NCI-H82 treated with DMSO at 0.1 percent for 48 hours (cell line): ENCODE results near the gene BSCL2.
"Not testable (repeated sequence)": the region's sequence is repeated elsewhere in the genome, so short reads cannot be mapped to it uniquely, and the experiment has no call there.

Experiments used
- DNase-seq: peaks from one replicate; lab custom pipeline; 2025; ENCODE audit not compliant: unreplicated experiment; lab: John Stamatoyannopoulos, UW

Gene BSCL2

DNA sequence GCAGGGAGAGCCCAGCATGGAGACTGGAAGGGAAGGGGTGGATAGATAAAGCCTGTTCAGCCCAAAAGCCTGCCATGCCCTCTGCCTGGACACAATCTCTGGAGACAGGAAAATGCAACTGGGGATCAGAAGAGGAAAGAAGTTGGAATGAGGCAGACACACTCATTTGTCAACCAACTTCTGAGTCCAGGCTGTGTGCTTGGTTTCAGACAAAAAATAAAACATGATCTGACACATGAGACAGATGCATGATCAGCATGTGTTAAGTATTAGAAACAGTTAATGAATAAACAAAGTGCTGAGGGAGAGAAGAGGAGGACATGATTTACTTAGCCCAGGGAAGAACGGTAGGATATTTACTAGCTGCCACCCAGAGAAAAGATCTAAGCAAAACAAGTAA lies 18.7 kb downstream of the BSCL2 start:
- DNase-seq, result no peak

DNA sequence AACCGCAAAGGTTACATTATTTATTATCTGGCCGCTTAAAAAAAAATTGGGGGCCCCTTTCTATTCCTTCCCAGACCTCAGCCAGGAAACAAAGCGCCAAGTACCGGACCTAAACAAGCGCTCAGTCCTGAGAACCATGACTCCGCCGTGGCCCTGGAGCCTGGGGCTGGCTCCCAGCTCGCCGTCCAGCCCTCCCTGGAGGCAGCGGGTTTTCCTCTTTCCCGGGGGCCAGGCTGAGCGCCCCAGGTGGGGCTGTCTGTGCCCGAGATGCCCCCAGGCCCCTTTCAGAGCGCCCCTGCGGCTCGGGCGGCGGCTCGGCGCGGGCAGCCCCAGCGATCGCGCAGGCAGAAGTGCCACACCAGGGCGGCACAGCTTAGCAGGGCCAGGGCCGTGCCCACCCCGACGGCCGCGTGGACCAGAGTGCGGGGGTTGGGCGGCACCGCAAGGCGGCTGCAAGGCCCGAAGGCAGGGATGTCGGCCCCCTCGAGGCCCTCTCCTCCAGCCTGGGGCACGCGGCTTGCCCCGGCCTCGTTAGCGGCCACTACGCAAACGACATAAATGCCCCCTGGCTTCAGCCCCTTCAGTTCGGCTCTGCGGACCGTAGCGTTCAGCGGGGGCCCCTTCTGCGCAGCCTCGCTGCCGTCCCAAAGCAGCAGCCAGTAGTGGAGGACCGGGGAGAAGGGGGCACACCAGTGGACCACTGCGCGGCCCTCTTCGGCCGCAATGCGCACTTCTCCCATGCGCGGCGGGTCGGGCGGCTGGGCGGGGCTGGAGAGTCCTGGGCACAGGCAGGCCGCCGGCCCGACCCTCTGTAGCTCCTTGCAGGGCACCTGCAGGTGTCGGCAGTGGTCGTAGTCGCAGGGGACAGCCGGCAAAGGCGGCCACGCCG lies 19.5 kb downstream of the BSCL2 start:
- no peak for DNase-seq

DNA sequence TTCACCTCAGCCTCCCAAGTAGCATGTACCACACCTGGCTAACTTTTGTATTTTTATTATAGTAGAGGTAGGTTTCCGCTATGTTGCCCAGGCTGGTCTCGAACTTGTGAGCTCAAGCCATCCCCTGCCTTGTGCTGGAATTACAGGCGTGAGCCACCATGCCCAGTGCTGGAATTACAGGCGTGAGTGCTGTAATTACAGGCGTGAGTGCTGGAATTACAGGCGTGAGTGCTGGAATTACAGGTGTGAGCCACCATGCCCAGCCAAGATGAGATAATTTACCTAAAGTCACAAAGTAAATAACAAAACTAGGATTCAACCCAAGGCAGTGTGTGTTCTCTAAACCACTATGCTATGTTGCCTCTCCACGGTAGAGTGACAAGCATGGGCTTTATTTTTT lies 24.7 kb downstream of the BSCL2 start:
- no peak for DNase-seq

DNA sequence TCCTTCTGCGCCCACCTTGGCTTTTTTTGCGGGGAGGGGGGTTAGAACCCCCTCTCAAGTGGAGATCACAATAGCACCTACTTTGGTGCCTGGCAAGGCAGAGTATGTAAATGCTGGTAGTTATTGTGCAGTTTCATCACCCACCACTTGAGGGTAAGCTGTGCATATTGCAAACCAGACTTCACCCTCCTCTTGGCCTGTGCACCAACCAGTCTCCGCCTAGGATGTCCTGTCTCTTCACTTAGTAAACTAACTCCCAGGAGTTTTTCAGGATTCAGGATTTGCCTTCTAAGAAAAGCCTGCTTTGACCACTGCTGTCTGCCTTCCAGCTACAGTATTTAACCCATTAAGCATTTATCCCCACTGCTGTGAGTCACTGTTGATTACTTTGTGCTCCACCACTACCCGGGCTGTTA lies 26.4 kb downstream of the BSCL2 start:
- DNase-seq, result peak; percentile 24

DNA sequence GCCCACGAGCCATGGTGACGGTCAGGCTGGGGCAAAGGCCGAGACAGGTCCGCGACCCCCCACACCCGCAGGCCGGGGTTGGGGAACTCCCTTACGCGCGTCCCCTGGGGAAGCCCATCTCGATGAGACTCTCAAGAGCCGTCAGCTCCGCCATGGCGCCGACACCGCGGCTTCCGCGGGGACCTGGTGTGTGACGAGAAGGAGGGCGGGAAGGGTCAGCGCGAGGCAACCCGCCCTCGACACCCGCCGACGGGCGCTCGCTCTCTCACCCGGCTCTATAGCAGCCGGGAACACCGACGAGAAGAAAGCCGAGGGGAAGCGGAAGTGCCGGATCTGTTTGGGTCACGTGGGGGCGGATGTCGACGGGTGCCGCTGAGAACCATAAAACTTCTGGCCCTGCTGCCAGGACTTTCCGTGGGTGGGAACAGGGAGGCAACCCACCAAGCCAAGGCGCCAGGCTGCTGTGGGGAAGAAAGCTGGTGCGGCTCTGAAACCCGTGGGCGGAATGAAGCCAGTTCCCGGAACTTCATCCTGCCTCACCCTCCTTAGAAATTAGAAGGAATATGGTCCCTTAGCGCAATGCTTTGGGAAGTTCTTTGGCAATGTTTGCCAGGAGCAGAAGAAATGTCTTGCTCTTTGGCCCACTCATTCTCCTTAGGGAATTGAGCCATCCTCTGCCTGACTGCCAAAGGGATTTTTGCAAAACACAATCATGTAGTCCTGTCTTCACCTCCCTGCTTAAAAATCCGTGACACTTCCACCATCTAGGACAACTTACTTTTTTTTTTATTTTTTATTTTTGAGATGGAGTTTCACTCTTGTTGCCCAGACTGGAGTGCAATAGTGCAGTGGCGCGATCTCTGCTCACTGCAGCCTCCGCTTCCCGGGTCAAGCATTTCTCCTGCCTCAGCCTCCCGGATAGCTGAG lies 28.2 kb downstream of the BSCL2 start, which contains the start of gene UBXN1:
Gene UBXN1 (minus strand): TSS at position 304 of the 927 bp plus-strand sequence. CDS start 150 bp downstream, at position 154.
- DNase-seq, result peak; percentile 49

DNA sequence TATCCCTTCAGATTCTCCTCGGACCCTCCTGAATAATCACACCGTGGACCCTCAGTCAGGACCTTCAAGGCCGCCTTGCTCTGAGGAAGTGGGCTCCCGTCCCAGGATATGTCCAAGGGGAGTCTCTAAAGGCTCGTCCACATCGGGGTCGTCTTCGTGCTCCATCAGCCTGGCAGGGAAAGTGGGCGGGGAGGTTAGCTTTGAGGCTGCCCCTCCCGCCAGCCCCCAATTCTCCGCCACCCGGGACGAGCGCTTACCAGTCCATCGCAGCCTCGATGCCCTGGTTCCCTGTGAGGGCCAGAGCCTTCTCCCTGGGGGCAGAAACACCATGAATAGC lies 28.8 kb downstream of the BSCL2 start:
- DNase-seq, result no peak

DNA sequence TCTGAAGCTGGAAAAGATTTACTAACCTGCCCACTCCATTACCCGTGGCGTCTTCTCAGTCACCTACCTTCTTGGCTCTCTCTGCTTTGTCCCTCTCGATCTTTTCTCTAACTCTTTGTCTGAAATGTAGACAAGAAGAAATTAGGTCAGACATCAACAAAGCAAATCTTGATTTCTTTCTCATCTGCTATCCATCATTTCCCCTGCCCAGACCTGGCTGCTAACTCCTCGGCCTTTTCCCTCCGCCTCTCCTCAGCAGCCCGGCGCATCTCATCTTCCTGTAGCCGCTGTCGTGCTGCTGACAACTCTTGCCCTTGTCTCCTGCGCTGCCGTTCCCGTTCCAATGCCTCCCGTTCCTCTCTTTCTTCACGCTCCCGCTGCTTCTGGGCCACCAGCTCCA lies 29.5 kb downstream of the BSCL2 start:
- DNase-seq, result no peak

DNA sequence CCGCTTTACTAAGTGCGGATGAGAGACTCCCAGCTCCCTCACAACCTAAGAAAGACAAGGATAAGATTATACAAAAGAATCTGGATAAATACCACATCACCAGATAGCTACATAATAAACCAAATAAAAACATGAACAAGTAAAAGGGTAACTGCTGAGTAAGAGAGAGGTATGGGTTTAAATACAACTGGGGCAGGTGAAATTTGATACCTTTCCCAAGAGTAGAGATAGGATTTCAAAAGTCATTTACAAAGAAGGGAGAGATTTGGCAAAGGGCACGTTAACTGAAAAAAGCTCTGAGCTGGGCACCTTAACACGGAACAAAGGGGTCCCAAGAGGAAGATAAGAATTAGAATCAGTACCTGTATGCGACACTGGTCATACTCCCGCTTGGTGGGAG lies 30.1 kb downstream of the BSCL2 start:
- no peak for DNase-seq

DNA sequence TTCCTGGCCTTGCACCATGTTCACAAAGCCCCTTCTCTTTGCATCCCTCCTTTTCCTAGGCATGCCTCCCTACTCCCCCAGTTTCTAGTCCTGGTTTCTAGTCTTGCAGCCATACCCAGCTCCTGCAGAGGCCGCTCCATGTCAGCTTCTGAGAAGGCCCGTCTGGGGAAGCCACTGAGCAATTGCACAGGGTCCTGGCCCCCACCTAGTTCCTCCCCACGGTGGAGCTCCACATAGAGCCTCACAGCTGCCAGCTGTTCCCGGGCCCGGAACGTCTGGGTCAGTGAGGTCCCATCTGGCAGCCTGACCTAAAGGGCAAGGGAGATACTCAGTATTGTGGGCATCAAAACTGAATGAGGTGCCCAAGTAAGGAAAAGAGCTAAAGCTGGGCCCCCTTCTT lies 30.5 kb downstream of the BSCL2 start:
- DNase-seq, result no peak

DNA sequence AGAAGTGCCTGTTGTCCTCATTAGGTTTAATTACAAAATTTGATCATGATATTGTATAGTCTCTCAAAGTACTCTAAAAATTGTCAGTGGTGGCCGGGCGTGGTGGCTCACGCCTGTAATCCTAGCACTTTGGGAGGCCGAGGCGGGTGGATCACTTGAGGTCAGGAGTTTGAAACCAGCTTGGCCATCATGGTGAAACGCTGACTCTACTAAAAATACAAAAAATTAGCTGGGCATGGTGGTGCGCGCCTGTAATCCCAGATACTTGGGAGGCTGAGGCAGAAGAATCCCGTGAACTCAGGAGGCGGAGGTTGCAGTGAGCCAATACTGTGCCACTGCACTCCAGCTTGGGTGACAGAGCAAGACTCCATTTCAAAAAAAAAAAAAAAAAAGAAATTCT lies 31.8 kb downstream of the BSCL2 start:
- DNase-seq, result not testable (repeated sequence)

DNA sequence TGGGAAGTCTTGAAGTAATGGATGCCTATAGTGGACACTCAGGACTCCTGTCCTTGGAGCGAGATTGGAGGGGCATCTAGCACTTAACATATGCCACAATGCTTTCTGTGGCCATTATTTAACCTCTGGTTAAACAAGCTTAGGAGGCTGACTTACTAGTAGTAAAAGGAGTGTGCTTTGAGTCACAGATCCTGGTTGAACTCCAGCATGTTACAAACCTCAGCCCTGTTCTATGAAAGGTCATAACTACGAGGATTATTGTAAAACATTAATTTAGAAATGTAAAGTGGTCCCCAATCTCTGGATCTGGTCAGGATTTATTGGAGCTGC lies 34.1 kb downstream of the BSCL2 start:
- no peak for DNase-seq

DNA sequence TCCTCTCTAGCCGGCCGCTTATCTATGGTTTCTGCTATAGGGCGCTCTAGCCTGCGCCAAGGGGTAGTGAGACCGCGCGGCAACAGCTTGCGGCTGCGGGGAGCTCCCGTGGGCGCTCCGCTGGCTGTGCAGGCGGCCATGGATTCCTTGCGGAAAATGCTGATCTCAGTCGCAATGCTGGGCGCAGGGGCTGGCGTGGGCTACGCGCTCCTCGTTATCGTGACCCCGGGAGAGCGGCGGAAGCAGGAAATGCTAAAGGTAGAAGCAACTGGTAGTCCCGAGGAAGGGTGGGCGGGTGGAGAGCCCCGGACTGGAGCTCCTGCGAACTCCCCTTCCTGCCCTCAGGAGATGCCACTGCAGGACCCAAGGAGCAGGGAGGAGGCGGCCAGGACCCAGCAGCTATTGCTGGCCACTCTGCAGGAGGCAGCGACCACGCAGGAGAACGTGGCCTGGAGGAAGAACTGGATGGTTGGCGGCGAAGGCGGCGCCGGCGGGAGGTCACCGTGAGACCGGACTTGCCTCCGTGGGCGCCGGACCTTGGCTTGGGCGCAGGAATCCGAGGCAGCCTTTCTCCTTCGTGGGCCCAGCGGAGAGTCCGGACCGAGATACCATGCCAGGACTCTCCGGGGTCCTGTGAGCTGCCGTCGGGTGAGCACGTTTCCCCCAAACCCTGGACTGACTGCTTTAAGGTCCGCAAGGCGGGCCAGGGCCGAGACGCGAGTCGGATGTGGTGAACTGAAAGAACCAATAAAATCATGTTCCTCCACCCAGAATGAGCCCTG lies 35.4 kb downstream of the BSCL2 start, which contains the start of the genes LBHD1 and UQCC3:
Gene LBHD1 (minus strand): TSS at position 660 of the 782 bp plus-strand sequence. CDS start 2,236 bp downstream, outside the sequence.
Gene UQCC3 (plus strand): TSS at position 66 of the 782 bp plus-strand sequence. CDS start 73 bp downstream, at position 139.
- DNase-seq, result peak; percentile 76

DNA sequence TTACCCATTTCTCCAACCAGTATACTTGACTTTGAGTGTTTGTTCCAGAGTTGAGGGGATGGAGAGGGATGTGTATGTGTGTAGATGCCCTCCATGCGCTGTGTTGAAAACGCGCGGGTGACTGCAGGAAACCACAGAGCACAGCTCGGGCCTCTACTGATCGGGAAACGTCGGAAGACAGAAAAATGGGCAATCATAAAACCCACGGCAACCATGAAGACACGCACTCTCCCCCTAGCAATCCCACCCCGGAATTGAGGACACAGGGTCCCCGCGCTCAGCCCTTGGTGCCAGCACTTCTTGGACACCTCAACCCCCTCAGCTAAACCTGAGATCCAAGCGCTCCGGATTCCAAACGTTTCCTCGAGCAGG lies 36.0 kb downstream of the BSCL2 start:
- DNase-seq, result no peak

DNA sequence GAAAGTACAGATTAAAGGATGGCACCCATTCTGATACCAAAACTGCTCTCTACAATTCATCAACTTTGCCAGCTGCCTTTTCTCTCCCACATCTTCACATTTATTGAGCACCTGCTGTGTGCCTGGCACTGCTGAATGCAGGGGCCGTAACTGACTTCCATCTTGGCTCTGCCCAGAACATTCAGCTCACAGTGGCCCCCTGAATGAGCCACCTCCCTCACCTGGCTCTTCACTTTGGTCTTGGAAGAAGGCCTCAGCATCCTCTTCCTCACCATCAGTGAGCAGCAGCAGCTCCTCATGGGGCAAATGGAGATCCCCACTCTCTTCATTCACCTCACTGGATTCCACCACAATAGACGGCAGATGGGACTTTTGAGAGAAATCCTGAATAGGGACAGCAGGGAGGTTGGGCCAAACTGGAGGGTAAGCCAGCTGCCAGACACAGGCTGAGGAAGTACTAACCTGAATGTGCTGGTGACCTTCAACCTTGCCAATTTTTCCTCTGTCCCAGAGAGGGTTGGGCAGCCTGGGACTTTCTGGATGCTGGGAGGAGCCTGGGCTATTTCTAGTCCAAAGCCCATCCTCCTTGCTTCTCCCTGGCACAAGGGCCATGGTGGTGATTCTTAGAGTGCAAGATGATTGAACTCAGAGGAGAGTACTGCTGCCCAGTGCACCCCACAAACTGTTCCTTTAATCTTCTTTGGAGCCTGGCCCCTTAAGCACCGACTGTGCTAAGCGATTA lies 37.6 kb downstream of the BSCL2 start:
- peak; percentile 62 for DNase-seq

DNA sequence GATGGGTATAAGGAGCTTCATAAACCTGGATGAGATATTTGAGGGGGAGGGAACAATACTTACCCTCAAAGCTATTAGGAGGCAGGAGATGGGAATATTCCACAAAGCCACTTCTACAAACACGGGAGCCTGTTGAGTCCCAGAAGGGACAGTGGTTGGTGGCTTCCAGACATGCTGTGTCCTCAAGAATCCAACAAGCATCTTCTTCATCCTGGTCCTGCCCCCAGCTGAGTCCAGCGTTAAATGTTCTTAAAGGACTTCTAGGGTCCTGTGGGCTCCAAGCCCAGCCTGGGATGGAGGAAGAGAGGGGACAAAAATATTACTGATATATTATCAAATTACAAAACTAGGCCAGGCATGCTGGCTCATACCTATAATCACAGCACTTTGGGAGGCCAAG lies 39.8 kb downstream of the BSCL2 start:
- no peak for DNase-seq

DNA sequence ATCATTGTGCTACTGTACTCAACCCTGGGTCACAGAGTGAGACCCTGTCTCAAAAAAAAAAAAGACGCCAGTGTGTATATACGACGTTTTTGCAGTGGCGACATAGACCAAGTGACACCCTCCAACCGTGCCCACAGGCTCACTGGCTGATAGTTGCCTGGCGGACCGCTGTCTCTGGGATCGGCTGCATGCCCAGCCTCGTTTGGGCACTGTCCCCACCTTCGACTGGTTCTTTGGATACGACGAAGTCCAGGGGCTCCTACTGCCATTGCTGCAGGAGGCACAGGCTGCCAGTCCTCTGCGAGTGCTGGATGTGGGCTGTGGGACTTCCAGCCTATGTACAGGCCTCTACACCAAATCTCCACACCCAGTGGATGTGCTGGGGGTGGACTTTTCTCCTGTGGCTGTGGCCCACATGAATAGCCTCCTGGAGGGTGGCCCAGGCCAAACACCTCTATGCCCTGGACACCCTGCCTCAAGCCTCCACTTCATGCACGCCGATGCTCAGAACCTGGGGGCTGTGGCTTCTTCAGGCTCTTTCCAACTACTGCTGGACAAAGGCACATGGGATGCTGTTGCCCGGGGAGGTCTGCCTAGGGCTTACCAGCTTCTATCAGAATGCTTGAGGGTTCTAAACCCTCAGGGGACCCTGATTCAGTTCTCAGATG lies 40.8 kb downstream of the BSCL2 start:
- DNase-seq, result no peak

DNA sequence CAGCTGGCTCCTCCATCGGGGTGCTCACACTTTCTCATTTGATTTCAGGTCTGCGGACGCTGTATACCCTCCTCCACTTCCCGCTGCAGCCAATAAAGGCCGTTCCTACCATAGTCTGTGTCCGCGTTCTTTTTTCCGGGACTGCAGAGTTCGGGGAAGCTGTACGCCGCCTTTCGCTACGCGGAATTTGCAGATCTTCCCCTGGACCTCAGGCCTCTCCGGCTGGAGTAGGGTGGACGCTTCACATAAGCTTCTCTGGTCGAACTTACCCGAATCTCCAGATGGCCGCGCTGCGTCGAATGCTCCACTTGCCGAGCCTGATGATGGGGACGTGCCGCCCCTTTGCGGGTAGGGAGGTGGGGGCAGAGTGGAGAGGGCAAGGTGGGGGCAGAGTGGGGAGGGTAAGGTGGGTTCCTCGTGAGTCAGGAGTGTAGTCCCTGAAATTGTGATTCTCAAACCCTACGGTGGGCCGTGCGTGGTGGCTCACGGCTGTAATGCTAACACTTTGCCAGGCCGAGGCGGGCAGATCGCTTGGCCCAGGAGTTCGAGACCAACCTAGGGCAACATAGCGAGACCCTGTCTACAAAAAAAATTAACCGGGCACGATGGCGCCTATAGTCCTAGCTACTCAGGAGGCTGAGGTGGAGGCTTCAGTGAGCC lies 41.5 kb downstream of the BSCL2 start:
- DNase-seq, result no peak

DNA sequence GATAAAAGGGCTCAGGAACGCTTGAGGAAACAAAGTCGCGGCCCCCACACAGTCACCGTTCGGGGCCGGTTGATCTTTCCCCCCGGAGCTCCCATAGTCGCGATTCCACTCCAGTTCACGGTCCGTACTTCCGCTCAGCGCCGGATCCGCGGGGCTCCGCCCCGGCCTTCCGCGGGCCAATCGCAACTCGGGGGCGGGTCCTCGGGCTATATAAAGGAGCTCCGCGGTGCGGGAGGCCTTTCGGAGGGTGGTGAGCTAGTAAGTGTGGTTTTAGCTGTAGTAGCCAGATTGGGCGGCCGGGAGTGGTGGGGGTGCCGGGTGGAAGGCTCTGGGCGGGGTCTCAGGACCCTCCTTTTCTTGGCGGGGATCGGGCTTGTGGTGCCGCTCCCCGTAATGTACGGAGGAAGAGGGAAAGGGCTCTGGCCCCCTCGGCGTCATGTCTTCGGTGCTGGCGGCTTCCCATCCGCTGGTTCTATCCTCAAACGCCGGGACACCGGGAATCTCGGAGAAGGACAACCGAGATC lies 42.1 kb downstream of the BSCL2 start, which contains the start of the genes C11orf98 and CSKMT:
Gene C11orf98 (minus strand): TSS at position 136 of the 524 bp plus-strand sequence. CDS start 41 bp downstream, at position 95.
Gene CSKMT (plus strand): TSS at position 238 of the 524 bp plus-strand sequence. CDS start 568 bp downstream, outside the sequence.
- DNase-seq, result peak; percentile 82
